Effector memory CD8-positive, alpha-beta T cell (primary cell): Measurements from ENCODE around the gene PBX2.
"Not testable (repeated sequence)": the region's sequence is repeated elsewhere in the genome, so short reads cannot be mapped to it uniquely, and the experiment has no call there.

Experiments used
- ATAC-seq: fragments of 150-1000 bp; cut with Tn5 transposase; replicated peaks from 2 replicates; pipeline ENCODE4 v1.10.0; 2021; ENCODE audit warnings: mild to moderate bottlenecking, moderate library complexity
- DNase-seq, 3 experiments: peaks; one replicate each; pipeline ENCODE4 v3.0.0; 2021
- H3K27ac Mint-ChIP-seq, 2 donors: one replicate each; pipeline ENCODE4 v1.8.0; 2022; ENCODE audit warnings: mild to moderate bottlenecking in 2 of 2, mixed read lengths in 2 of 2, moderate library complexity in 2 of 2
- H3K27me3 Mint-ChIP-seq, 2 donors: one replicate each; pipeline ENCODE4 v1.8.0; 2022; ENCODE audit warnings: mixed read lengths in 2 of 2
- H3K36me3 Mint-ChIP-seq: one replicate; pipeline ENCODE4 v1.8.0; 2022; ENCODE audit warnings: mild to moderate bottlenecking, moderate library complexity, mixed read lengths; ENCODE audit not compliant: insufficient read depth
- H3K4me1 Mint-ChIP-seq, 2 donors: one replicate each; pipeline ENCODE4 v1.8.0; 2022; ENCODE audit warnings: low read depth in 2 of 2, mixed read lengths in 2 of 2
- H3K4me3 Mint-ChIP-seq, 2 donors: one replicate each; pipeline ENCODE4 v1.8.0; 2022; ENCODE audit warnings: mild to moderate bottlenecking in 2 of 2, mixed read lengths in 2 of 2, moderate library complexity in 2 of 2
- H3K9me3 Mint-ChIP-seq, 2 donors: one replicate each; pipeline ENCODE4 v1.8.0; 2022; ENCODE audit warnings: mixed read lengths in 2 of 2

The PBX2 gene

GRCh38 chr6:32188381-32189068 lies 1.5 kb downstream of the PBX2 start:
- no peaks in the 10 kb centered on the region for H3K9me3 Mint-ChIP-seq
- DNase-seq (no peak), ATAC-seq (no peak)
- peaks cover 65% of the 10 kb centered on the region for H3K36me3 Mint-ChIP-seq
- H3K27me3 Mint-ChIP-seq = no peaks in the 10 kb centered on the region
- H3K4me3 Mint-ChIP-seq = peak overlapping the region; percentile 95 to 99
- peaks cover 57 to 62% of the 10 kb centered on the region in 2 donors for H3K4me1 Mint-ChIP-seq
- peak overlapping the region; percentile 96 to 98 for H3K27ac Mint-ChIP-seq

- ATAC-seq, H3K27me3 Mint-ChIP-seq, DNase-seq, H3K9me3 Mint-ChIP-seq: not testable (repeated sequence)
- Mint-ChIP-seq H3K4me1 (peaks cover 54 to 57% of the 10 kb centered on the region in 2 donors), H3K36me3 (peaks cover 65% of the 10 kb centered on the region), H3K4me3 (peak overlapping the region; percentile 95 to 99), H3K27ac (peak overlapping the region; percentile 96 to 98)
These were observed 2.1 kb downstream of the PBX2 start for GRCh38 chr6:32187725-32188380.

- H3K36me3 Mint-ChIP-seq = peaks cover 68% of the 10 kb centered on the region
- H3K4me3 Mint-ChIP-seq = peak overlapping the region; percentile 30 to 95
- peaks cover 51 to 53% of the 10 kb centered on the region in 2 donors for H3K4me1 Mint-ChIP-seq
- DNase-seq (no peak), ATAC-seq (no peak)
- no peaks in the 10 kb centered on the region for H3K9me3 Mint-ChIP-seq
- H3K27ac Mint-ChIP-seq = peak overlapping the region; percentile 95 to 98
- H3K27me3 Mint-ChIP-seq = no peaks in the 10 kb centered on the region
These were observed 2.8 kb downstream of the PBX2 start for GRCh38 chr6:32187009-32187709.

- peak overlapping the region; percentile 95 to 96 for H3K27ac Mint-ChIP-seq
- ATAC-seq = not testable (repeated sequence)
- H3K4me1 Mint-ChIP-seq = peaks cover 45 to 46% of the 10 kb centered on the region in 2 donors
These were observed 3.7 kb downstream of the PBX2 start for GRCh38 chr6:32186151-32186840.

GRCh38 chr6:32185681-32186131 lies 4.3 kb downstream of the PBX2 start:
- H3K27ac Mint-ChIP-seq = peak overlapping the region; percentile 95 to 96
- not testable (repeated sequence) for H3K9me3 Mint-ChIP-seq, H3K27me3 Mint-ChIP-seq
- H3K4me1 Mint-ChIP-seq = peaks cover 40 to 46% of the 10 kb centered on the region in 2 donors
- DNase-seq (peak in 2 of 3 experiments; percentile 29), ATAC-seq (peak; percentile 76)
- peaks cover 70% of the 10 kb centered on the region for H3K36me3 Mint-ChIP-seq
- peak overlapping the region; percentile 25 to 60 for H3K4me3 Mint-ChIP-seq

More at GRCh38 chr6:32186151-32186840, 3.7 kb downstream of the PBX2 start:
- Mint-ChIP-seq H3K36me3 (peaks cover 68% of the 10 kb centered on the region), H3K4me3 (peak overlapping the region; percentile 51 to 60)
- DNase-seq, H3K27me3 Mint-ChIP-seq, H3K9me3 Mint-ChIP-seq: not testable (repeated sequence)

GRCh38 chr6:32184084-32184640 lies 5.8 kb downstream of the PBX2 start, which contains the start of gene AGER:
AGER (minus strand) TSS chr6:32184253; CDS start chr6:32184222, 31 bp downstream.
- Mint-ChIP-seq H3K27me3 (no peaks in the 10 kb centered on the region), H3K4me1 (peaks cover 43 to 54% of the 10 kb centered on the region in 2 donors), H3K9me3 (no peaks in the 10 kb centered on the region), H3K27ac (peak within 1 kb of the TSS; percentile 95 to 96), H3K36me3 (peaks cover 67% of the 10 kb centered on the region), H3K4me3 (no peak within 1 kb of the TSS)
- ATAC-seq (no peak), DNase-seq (no peak)

- peak overlapping the region in 1 of 2 donors; percentile 49 for H3K27ac Mint-ChIP-seq
- DNase-seq (no peak), ATAC-seq (no peak)
- no peaks in the 10 kb centered on the region for H3K9me3 Mint-ChIP-seq
- peaks cover 62% of the 10 kb centered on the region for H3K36me3 Mint-ChIP-seq
- H3K4me3 Mint-ChIP-seq = no peak overlapping the region
- peaks cover 43 to 54% of the 10 kb centered on the region in 2 donors for H3K4me1 Mint-ChIP-seq
- H3K27me3 Mint-ChIP-seq = no peaks in the 10 kb centered on the region
These were observed 6.4 kb downstream of the PBX2 start for GRCh38 chr6:32183483-32184083.

- peaks cover 42 to 54% of the 10 kb centered on the region in 2 donors for H3K4me1 Mint-ChIP-seq
- no peak for ATAC-seq
- no peak overlapping the region for H3K4me3 Mint-ChIP-seq
- no peak for DNase-seq
- H3K27me3 Mint-ChIP-seq = no peaks in the 10 kb centered on the region
- no peaks in the 10 kb centered on the region for H3K9me3 Mint-ChIP-seq
- H3K27ac Mint-ChIP-seq = peak overlapping the region; percentile 46 to 75
- H3K36me3 Mint-ChIP-seq = peaks cover 62% of the 10 kb centered on the region
These were observed 7.0 kb downstream of the PBX2 start for GRCh38 chr6:32183030-32183429.

GRCh38 chr6:32182555-32182981 lies 7.4 kb downstream of the PBX2 start:
- ATAC-seq = no peak
- DNase-seq = no peak
- H3K36me3 Mint-ChIP-seq = peaks cover 64% of the 10 kb centered on the region
- no peak overlapping the region for H3K4me3 Mint-ChIP-seq
- H3K27ac Mint-ChIP-seq = peak overlapping the region; percentile 46 to 75
- H3K9me3 Mint-ChIP-seq = no peaks in the 10 kb centered on the region
- no peaks in the 10 kb centered on the region for H3K27me3 Mint-ChIP-seq
- H3K4me1 Mint-ChIP-seq = peaks cover 40 to 51% of the 10 kb centered on the region in 2 donors

GRCh38 chr6:32181915-32182529 lies 8.0 kb downstream of the PBX2 start:
- no peak for ATAC-seq
- H3K27me3 Mint-ChIP-seq = no peaks in the 10 kb centered on the region
- no peaks in the 10 kb centered on the region for H3K9me3 Mint-ChIP-seq
- H3K27ac Mint-ChIP-seq = peak overlapping the region; percentile 46 to 75
- peaks cover 62% of the 10 kb centered on the region for H3K36me3 Mint-ChIP-seq
- no peak for DNase-seq
- H3K4me1 Mint-ChIP-seq = peaks cover 40 to 49% of the 10 kb centered on the region in 2 donors
- no peak overlapping the region for H3K4me3 Mint-ChIP-seq

- DNase-seq = no peak
- Mint-ChIP-seq H3K36me3 (peaks cover 54% of the 10 kb centered on the region), H3K9me3 (no peaks in the 10 kb centered on the region), H3K4me1 (peaks cover 41 to 49% of the 10 kb centered on the region in 2 donors), H3K27ac (no peak overlapping the region), H3K27me3 (no peaks in the 10 kb centered on the region), H3K4me3 (no peak overlapping the region)
- ATAC-seq = no peak
These were observed 8.8 kb downstream of the PBX2 start for GRCh38 chr6:32181148-32181702.
